Dedifferentiated amniotic fluid mesenchymal stem cell (primary cell): ENCODE data around the gene MICB.

Source experiments
- DNase-seq: peaks from one replicate; pipeline ENCODE4 v3.0.0-alpha.2; 2016; ENCODE audit errors: extremely low spot score

MICB gene

DNA sequence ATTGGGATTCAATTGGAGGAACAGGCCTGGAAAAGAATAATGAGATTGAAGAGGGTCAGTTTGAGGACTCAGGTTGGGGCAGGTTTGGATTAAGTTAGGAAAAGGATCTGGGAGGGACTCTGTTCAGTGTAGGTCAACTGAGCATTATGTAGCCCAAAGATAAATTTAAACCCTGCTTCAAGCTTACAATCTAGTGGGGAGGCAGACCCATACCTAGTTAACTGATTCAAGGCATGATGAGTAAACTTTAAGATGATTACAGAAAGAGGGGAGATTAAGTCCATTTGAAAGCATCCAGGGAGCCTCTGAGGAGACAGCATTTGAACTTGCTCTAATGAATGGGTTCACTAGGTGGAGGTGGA lies 62.7 kb downstream of the MICB start:
- DNase-seq: no peak
